Sigmoid colon (tissue), 7 donors: ENCODE data around the gene KCNIP4. TPM values are rescaled to one million over a fixed set of nuclear protein-coding genes. Genes with fewer than 3 reads are reported as not detected.
"Not testable (repeated sequence)": the region's sequence is repeated elsewhere in the genome, so short reads cannot be mapped to it uniquely, and the experiment has no call there.

Experiments used
- DNase-seq: peaks from one replicate; pipeline ENCODE4 v3.0.0-alpha.2; 2019
- H3K27ac ChIP-seq, 4 donors: fragments of 200-600 bp; sonication (generic); one replicate each; pipeline ENCODE4 v1.5.1; 2016 to 2019; ENCODE audit warnings: mild to moderate bottlenecking in 1 of 4
- H3K27me3 ChIP-seq, 3 donors: fragments of 200-600 bp; sonication (generic); one replicate each; pipeline ENCODE4 v1.5.1; 2019; ENCODE audit warnings: mild to moderate bottlenecking in 1 of 3
- H3K36me3 ChIP-seq, 4 donors: fragments of 200-600 bp; sonication (generic); one replicate each; pipeline ENCODE4 v1.5.1; 2016 to 2019
- H3K4me1 ChIP-seq, 4 donors: fragments of 200-600 bp; sonication (generic); one replicate each; pipeline ENCODE4 v1.5.1; 2017 to 2019
- H3K4me3 ChIP-seq, 4 donors: fragments of 200-600 bp; sonication (generic); one replicate each; pipeline ENCODE4 v1.5.1; 2017 to 2019; ENCODE audit warnings: mild to moderate bottlenecking in 2 of 4, moderate library complexity in 1 of 4
- H3K9me3 ChIP-seq, 4 donors: fragments of 200-600 bp in 3 of 4; sonication (generic) in 3 of 4; one replicate each; pipeline versions ENCODE4 v1.5.1 to v1.6.1; 2013 to 2019
- CTCF ChIP-seq, 4 experiments: fragments of 450-650 bp in 3 of 4; fragments of 200-600 bp in 1 of 4; IDR thresholded peaks; one replicate each; pipeline ENCODE4 v1.5.1; 2016 to 2019; ENCODE audit warnings: antibody characterized with exemption in 4 of 4, mild to moderate bottlenecking in 3 of 4, moderate library complexity in 2 of 4
- EP300 ChIP-seq, 4 donors: sonication (generic); formaldehyde crosslinking; IDR thresholded peaks; one replicate each; pipeline ENCODE4 v1.6.1; 2017; ENCODE audit warnings: antibody characterized with exemption in 4 of 4
- POLR2A ChIP-seq, 2 donors: fragments of 450-650 bp; IDR thresholded peaks; one replicate each; pipeline ENCODE4 v1.6.1; 2016; ENCODE audit warnings: antibody characterized with exemption in 2 of 2, mild to moderate bottlenecking in 2 of 2, moderate library complexity in 2 of 2
- POLR2AphosphoS5 ChIP-seq, 4 donors: sonication (generic); formaldehyde crosslinking; IDR thresholded peaks; one replicate each; pipeline ENCODE4 v1.6.1; 2017; ENCODE audit warnings: antibody characterized with exemption in 4 of 4
- WGBS, 2 donors: extraction: QIAGEN DNeasy Blood & Tissue Kit; methylation state at CpG; one replicate each; pipeline ENCODE4 v1.1.7; 2013; 5-methylcytosine and 5-hydroxymethylcytosine counted together
- intact Hi-C: fragments of 100-400 bp; cut with DNase I; formaldehyde crosslinking; loops from one replicate; pipeline ENCODE4 v1.15.1; 2023
- polyA plus RNA-seq, 3 donors: library from polyadenylated mRNA; stranded (reverse); fragments of 200-250 nt; gene quantifications; one replicate each; pipeline ENCODE4 v1.2.3, GENCODE V29; 2013
- total RNA-seq, 4 donors: library from RNA; depleted of rRNA; stranded (reverse); fragments of >200 nt; gene quantifications; one replicate each; pipeline ENCODE4 v1.1.0, GENCODE V29; 2016
- donor health status: healthy with polysubstance abuse.
- donor health status: Bipolar disorder and iron deficiency.
- donor health status: healthy.

KCNIP4 gene
- total RNA-seq (10 to 100 TPM in 3 of 4 donors, 1 to 10 TPM in 1; 9.1 to 28.5 (median 19.4) TPM), polyA plus RNA-seq (under 1 TPM in 2 of 3 donors, not detected in 1; 0.60 to 0.79 TPM)

DNA sequence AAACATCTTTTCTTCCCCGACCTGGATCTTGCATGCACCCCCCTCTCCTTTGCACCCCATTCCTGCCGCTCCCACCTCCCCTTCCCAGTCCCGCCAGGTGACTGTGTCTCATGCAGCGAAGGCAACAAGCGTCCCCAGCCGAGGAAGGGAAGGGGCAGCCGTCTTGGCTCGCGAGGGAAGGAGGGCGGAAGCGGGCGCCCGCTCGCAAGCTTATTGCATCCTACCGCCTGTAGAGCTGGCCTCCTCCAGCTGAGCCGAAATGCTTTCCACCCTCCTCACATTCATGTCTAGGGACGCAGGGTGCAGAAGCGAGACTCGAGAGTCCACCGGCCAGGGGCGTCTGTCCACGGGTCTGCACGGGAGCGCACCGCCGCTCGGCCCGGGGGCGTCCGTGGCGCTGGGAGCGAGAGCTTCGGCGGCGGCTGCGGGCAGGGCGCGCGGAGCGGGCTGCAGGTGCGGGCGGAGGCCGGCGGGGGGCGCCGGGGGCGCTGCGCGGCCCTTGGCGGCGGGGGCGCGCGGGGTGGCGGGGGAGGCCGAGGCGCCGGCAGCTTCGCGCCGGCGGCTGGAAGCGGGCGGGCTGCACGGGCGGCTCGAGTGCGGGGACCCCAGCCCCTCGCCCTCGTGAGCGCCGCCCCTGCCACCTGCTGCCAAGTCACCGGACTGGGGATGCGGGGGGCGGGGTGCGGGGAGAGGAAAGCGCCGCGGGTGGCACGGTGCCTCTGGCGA, at the start of gene KCNIP4:
Gene KCNIP4 (minus strand): TSS at position 426 of the 726 bp plus-strand sequence.
- Histone ChIP-seq H3K36me3 (no peaks in the 10 kb centered on the region), H3K9me3 (no peaks in the 10 kb centered on the region), H3K27me3 (peaks cover 0 to 18% (median 0%) of the 10 kb centered on the region in 3 donors), H3K27ac (peak within 1 kb of the TSS in 1 of 4 donors; percentile 56), H3K4me3 (peak within 1 kb of the TSS; percentile 57 to 69 (median 60)), H3K4me1 (peaks cover 0 to 13% (median 5%) of the 10 kb centered on the region in 4 donors)
- TF ChIP-seq CTCF (IDR thresholded peaks at IDR 0.05) (no peak), POLR2AphosphoS5 (IDR thresholded peaks at IDR 0.05) (no peak), POLR2A (IDR thresholded peaks at IDR 0.05) (no peak), EP300 (IDR thresholded peaks at IDR 0.05) (no peak)
- intact Hi-C loops, result loop anchor here (5.0 to 10.0 kb wide), 2 partner anchors 156 to 436 kb away; no protein-coding TSS in a partner anchor
- no peak for DNase-seq
- 2 to 3% methylated on average over 81 of the region's 81 CpGs for WGBS, 2 donors

- WGBS, 2 donors, result 96 to 97% methylated on average over 9 of the region's 9 CpGs
- DNase-seq, H3K27me3 ChIP-seq: not testable (repeated sequence)
Observed at GRCh38 chr4:21996618-21997017, 48.0 kb upstream of the KCNIP4 start.

GRCh38 chr4:21992330-21992729, 43.8 kb upstream of the KCNIP4 start:
- intact Hi-C loops, result no loop called here
- Histone ChIP-seq H3K27ac (no peak overlapping the region), H3K4me3 (no peak overlapping the region), H3K9me3 (no peaks in the 10 kb centered on the region), H3K4me1 (peaks cover 0 to 24% (median 16%) of the 10 kb centered on the region in 4 donors), H3K27me3 (no peaks in the 10 kb centered on the region), H3K36me3 (no peaks in the 10 kb centered on the region)
- TF ChIP-seq POLR2A (IDR thresholded peaks at IDR 0.05), result no peak
- TF ChIP-seq EP300 (IDR thresholded peaks at IDR 0.05), result no peak
- TF ChIP-seq POLR2AphosphoS5 (IDR thresholded peaks at IDR 0.05), result no peak
- no peak for TF ChIP-seq CTCF (IDR thresholded peaks at IDR 0.05)
- DNase-seq, result no peak
- 76 to 90% methylated on average over 1 of the region's 1 CpG for WGBS, 2 donors

More at GRCh38 chr4:21996618-21997017, 48.0 kb upstream of the KCNIP4 start:
- H3K36me3 ChIP-seq, intact Hi-C loops, H3K4me3 ChIP-seq, H3K4me1 ChIP-seq, H3K27ac ChIP-seq, H3K9me3 ChIP-seq: not testable (repeated sequence)

- Histone ChIP-seq H3K27ac (peak overlapping the region in 3 of 4 donors; percentile 60 to 74 (median 64)), H3K27me3 (no peaks in the 10 kb centered on the region), H3K9me3 (no peaks in the 10 kb centered on the region), H3K4me1 (peaks cover 0 to 24% (median 16%) of the 10 kb centered on the region in 4 donors), H3K36me3 (no peaks in the 10 kb centered on the region), H3K4me3 (peak overlapping the region in 1 of 4 donors; percentile 11)
- TF ChIP-seq CTCF (IDR thresholded peaks at IDR 0.05) (no peak), POLR2AphosphoS5 (IDR thresholded peaks at IDR 0.05) (peak in 3 of 4 donors; percentile 7 to 59 (median 26)), POLR2A (IDR thresholded peaks at IDR 0.05) (no peak)
- intact Hi-C loops, result no loop called here
- DNase-seq, result no peak
- 70 to 81% methylated on average over 1 of the region's 1 CpG for WGBS, 2 donors
Observed at GRCh38 chr4:21991562-21991961, 43.0 kb upstream of the KCNIP4 start.

- Histone ChIP-seq H3K9me3 (no peaks in the 10 kb centered on the region), H3K27ac (peak overlapping the region in 3 of 4 donors; percentile 60 to 74 (median 64)), H3K4me1 (peaks cover 0 to 24% (median 16%) of the 10 kb centered on the region in 4 donors), H3K36me3 (no peaks in the 10 kb centered on the region), H3K4me3 (peak overlapping the region in 1 of 4 donors; percentile 11), H3K27me3 (no peaks in the 10 kb centered on the region)
- intact Hi-C loops, result no loop called here
- TF ChIP-seq EP300 (IDR thresholded peaks at IDR 0.05), result peak in 1 of 4 donors; percentile 31
- TF ChIP-seq POLR2AphosphoS5 (IDR thresholded peaks at IDR 0.05), result peak; percentile 61 to 83 (median 68)
- TF ChIP-seq CTCF (IDR thresholded peaks at IDR 0.05), result no peak
- peak; percentile 85 for DNase-seq
- 53 to 67% methylated on average over 2 of the region's 2 CpGs for WGBS, 2 donors
Observed at GRCh38 chr4:21991050-21991449, 42.5 kb upstream of the KCNIP4 start.
